ENCODE measurements around the gene MYO7B. TPM values are rescaled to one million over a fixed set of nuclear protein-coding genes. Genes with fewer than 3 reads are reported as not detected.
A peak's percentile ranks its signal among the peaks of the same experiment; 100 is the strongest.

Gene MYO7B
- total RNA-seq, 6 donors from 2014 or later: 1.2 to 6.1 (median 3.1) TPM

- DNase-seq (peak in 1 of 2 donors; percentile 73), ATAC-seq (ENCODE audit: low FRiP score in 2 of 2) (no peak)
- Histone ChIP-seq H3K36me3 (peaks cover 0 to 23% (median 0%) of the 10 kb centered on the region in 4 donors), H3K4me1 (peaks cover 46 to 82% (median 64%) of the 10 kb centered on the region in 4 donors), H3K4me3 (no peak within 1 kb of the TSS), H3K9me3 (no peaks in the 10 kb centered on the region), H3K27me3 (no peaks in the 10 kb centered on the region), H3K27ac (peak within 1 kb of the TSS; percentile 63 to 87 (median 75))
- WGBS, 2 donors: 84 to 85% methylated on average over 20 to 35 of the region's 37 CpGs
- TF ChIP-seq CTCF (IDR thresholded peaks at IDR 0.05) (no peak), POLR2AphosphoS5 (IDR thresholded peaks at IDR 0.05) (no peak), EP300 (IDR thresholded peaks at IDR 0.05) (no peak), POLR2A (IDR thresholded peaks at IDR 0.05) (no peak)
These were observed 110.2 kb downstream of the MYO7B start, which contains the start of gene GPR17 for GRCh38 chr2:127645395-127646291. Gene GPR17 (plus strand): TSS chr2:127646153. CDS start chr2:127650736, 4,583 bp downstream.

- DNase-seq (peak in 1 of 2 donors; percentile 73), ATAC-seq (ENCODE audit: low FRiP score in 2 of 2) (no peak)
- no peak for TF ChIP-seq POLR2AphosphoS5 (IDR thresholded peaks at IDR 0.05)
- TF ChIP-seq POLR2A (IDR thresholded peaks at IDR 0.05): no peak
- TF ChIP-seq EP300 (IDR thresholded peaks at IDR 0.05): no peak
- no peak for TF ChIP-seq CTCF (IDR thresholded peaks at IDR 0.05)
- H3K36me3 ChIP-seq: peaks cover 0 to 23% (median 0%) of the 10 kb centered on the region in 4 donors
- peak overlapping the region; percentile 63 to 83 (median 70) for H3K27ac ChIP-seq
- peaks cover 37 to 80% (median 55%) of the 10 kb centered on the region in 4 donors for H3K4me1 ChIP-seq
- 66 to 68% methylated on average over 18 to 24 of the region's 24 CpGs for WGBS, 2 donors
- H3K27me3 ChIP-seq: no peaks in the 10 kb centered on the region
- H3K9me3 ChIP-seq: no peaks in the 10 kb centered on the region
- H3K4me3 ChIP-seq: no peak overlapping the region
These were observed 111.2 kb downstream of the MYO7B start for GRCh38 chr2:127646487-127647241.

GRCh38 chr2:127647242-127648190, 112.0 kb downstream of the MYO7B start:
- Histone ChIP-seq H3K4me1 (peaks cover 32 to 72% (median 50%) of the 10 kb centered on the region in 4 donors), H3K36me3 (peaks cover 0 to 25% (median 0%) of the 10 kb centered on the region in 4 donors), H3K4me3 (no peak overlapping the region), H3K27me3 (no peaks in the 10 kb centered on the region), H3K27ac (peak overlapping the region; percentile 63 to 83 (median 70)), H3K9me3 (no peaks in the 10 kb centered on the region)
- WGBS, 2 donors: 73 to 84% methylated on average over 11 to 16 of the region's 16 CpGs
- DNase-seq (no peak), ATAC-seq (ENCODE audit: low FRiP score in 2 of 2) (peak in 1 of 2 donors; percentile 1)
- TF ChIP-seq POLR2AphosphoS5 (IDR thresholded peaks at IDR 0.05): peak in 1 of 2 donors; percentile 4
- no peak for TF ChIP-seq CTCF (IDR thresholded peaks at IDR 0.05)

GRCh38 chr2:127648321-127648720, 112.8 kb downstream of the MYO7B start:
- Histone ChIP-seq H3K27me3 (no peaks in the 10 kb centered on the region), H3K4me3 (no peak overlapping the region), H3K9me3 (no peaks in the 10 kb centered on the region), H3K36me3 (peaks cover 0 to 32% (median 2%) of the 10 kb centered on the region in 4 donors), H3K27ac (peak overlapping the region; percentile 63 to 83 (median 70)), H3K4me1 (peaks cover 32 to 64% (median 51%) of the 10 kb centered on the region in 4 donors)
- ATAC-seq (ENCODE audit: low FRiP score in 2 of 2) (no peak), DNase-seq (no peak)
- 86 to 90% methylated on average over 4 to 6 of the region's 6 CpGs for WGBS, 2 donors
- TF ChIP-seq CTCF (IDR thresholded peaks at IDR 0.05) (no peak), EP300 (IDR thresholded peaks at IDR 0.05) (no peak), POLR2A (IDR thresholded peaks at IDR 0.05) (no peak), POLR2AphosphoS5 (IDR thresholded peaks at IDR 0.05) (no peak)

Data from upper lobe of left lung (tissue), 6 donors.